ENCODE results near the gene PLEKHG4.

The PLEKHG4 gene

DNA sequence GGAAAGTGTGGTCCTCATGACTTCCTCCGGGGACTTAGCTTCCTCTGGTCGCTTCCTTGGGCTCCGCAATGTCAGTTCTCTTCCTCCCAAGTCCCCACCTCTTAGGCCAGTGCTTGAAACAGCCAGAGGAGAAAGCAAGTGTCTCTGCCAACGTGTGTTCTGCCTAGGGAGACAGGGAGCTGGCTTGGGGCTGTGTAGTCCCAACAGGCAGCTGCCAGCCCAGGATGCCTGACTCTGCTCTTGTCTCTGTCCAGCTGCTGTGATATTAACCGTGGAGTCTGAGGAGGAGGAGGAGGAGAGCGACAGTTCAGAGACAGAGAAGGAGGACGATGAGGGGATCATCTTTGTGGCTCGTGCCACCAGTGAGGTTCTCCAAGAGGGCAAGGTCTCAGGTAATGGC is 13.5 kb upstream of the PLEKHG4 start:
- no peak for FAIRE-seq

DNA sequence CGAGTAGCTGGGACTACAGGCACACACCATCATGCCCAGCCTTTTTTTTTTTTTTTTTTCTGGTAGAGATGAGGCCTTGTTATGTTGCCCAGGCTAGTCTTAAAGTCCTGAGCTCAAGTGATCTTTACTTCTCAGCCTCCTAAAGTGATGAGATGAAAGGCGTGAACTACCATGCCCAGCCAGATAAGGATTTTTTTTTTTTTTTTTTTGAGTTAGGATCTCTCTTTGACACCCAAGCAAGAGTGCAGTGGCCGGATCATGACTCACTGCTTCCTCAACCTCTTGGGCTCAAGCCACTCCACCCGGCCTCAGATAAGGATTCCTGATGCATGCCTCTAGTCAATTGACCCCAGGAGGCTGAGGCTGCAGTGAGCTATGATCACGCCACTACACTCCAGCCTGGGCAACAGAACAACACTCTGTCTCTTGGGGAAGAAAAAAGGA is 11.2 kb upstream of the PLEKHG4 start:
- no peak for FAIRE-seq

DNA sequence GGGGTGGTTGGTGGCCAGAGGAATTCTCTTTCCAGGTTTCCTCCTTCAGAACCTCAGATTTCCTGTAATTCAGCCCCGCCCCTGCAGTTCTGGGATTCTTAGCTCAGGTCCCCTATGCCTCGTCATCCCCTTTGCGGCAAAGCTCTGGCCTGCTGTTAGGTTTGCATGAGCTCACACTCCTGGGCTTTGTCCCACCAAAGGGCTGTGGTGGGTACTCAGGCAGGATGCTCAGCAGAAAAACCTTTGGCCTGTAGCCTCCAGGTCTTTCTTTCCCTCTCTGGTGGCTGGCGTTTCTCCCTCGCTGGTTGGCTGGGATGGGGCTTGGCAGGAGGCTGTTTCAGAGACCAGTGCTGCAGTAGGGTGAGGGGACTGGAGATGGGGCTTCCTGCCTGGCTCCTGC is 9.6 kb upstream of the PLEKHG4 start:
- no peak for FAIRE-seq

DNA sequence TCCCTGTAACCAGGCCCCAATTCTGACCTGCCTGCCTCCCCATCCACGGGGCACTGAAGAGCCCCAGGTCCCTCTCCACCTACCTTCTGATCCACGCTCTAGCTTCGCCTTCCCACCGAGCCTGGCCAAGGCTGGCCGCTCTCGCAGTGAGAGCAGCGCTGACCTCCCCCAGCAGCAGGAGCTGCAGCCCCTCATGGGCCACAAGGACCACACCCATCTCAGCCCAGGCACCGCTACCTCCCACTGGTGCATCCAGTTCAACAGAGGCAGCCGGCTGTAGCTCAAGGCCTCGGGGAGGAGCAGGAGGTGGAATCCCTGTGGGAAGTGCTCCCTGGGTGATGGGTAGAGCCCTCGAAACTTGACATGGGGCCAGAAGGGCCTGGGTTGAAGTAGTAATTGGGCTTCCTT is 8.4 kb upstream of the PLEKHG4 start:
- FAIRE-seq, result no peak

DNA sequence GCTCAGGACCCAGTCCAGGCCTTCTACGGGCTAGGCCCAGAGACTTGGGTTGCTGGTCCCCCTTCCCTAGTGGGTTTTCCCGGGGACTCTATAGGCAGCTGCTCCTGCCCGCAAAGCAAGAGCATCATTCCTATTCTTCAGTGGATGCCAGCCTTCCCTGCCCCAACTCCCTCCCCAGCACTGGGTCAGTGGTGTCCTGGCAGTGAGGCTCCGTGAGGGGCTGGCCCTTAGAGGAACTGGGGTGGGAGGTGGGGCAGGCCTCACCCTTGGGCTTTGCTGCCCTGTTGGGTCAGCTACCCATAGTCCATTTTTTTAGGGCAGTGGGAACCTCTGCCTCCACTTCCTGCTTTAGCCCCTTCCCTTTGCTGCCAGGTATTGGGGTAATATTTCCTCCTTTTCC is 7.9 kb upstream of the PLEKHG4 start:
- no peak for FAIRE-seq

DNA sequence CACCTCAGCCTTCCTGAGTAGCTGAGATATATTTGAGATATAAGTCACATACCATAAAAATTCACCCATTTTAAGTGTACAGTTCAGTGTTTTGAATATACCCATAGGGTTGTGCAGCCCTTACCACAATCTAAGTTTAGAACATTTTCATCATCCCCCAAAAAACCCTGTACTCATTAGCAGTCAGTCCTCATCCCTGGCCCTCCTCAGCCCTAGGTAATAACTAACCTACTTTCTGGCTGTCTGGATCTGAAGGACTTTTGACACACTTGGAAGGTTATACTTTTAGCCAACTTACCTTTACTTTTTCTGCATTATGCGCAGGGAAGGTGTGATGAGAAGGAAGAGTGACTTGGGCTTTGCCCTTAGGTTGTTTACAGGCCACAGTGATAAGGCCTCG is 4.0 kb upstream of the PLEKHG4 start:
- FAIRE-seq, result no peak

DNA sequence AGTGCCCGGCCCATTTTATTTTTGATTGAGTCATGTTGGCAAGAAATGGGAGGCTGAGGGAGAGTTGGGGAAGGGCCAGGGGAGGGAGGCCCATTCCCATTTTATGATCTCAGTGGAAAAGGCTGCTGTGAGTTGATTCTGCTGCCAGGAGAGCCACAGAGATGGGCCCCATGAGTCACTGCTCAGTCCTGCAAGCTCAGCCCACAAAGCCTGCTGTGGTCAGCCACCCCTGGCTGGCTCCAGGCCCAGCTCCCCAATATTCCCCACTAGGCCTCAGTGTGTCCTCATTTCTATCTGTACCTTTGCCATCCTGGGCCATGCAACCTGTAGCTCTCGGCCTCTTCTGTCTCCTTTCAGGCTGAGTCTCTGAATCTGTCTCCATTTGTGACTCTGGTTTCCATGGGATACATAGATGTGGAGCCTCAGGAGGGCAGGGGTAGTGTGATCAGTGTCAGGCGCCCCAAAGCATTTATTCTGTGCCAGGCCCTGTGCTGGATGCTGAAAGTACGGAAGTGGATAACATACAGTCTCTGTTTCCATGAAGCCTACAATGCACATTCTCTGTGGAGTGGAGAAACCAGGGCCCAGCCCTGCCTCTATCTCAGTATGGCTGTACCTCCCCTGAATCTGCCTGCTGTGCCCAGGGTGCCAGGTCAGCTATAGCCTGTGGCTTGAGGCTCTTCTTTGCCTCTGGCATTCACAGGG is 1.9 kb upstream of the PLEKHG4 start:
- FAIRE-seq, result no peak

DNA sequence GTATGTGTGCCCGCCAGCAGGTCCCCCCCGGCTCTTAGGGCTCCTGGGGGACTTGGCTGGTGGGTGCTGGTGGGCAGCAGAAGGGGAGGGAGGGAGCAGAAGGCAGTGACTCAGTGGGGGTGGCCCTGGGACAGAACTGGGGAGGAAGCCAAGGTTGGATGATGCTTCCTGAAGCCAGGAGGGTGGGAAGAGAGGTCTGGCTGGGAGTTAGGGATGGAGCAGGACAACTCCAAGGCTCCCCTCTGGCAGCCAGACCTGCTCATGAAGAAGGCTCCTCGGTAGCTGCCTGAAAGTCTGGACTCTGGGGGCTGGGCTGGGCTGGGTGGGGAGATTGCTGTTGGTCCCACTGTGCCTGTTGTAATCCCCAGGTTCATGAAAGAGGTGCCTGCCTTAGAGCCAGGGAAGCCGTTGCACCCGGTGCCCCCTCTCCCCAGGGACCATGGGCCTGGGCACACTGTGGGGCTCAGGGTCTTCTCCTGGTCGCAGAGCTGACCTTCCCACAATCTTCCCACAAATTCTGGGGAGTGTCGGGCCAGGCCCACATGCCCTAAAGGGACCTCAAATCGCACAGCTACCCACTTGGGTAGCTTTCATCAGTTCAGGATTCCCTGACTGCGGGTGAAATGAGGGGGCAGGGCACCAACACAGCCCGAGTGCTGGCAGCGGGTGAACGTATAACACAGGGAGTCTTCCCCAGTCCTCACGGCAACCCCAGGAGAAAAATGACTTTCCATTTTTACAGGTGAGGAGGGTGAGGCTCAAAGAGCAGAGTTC is 1.1 kb upstream of the PLEKHG4 start:
- FAIRE-seq, result no peak

DNA sequence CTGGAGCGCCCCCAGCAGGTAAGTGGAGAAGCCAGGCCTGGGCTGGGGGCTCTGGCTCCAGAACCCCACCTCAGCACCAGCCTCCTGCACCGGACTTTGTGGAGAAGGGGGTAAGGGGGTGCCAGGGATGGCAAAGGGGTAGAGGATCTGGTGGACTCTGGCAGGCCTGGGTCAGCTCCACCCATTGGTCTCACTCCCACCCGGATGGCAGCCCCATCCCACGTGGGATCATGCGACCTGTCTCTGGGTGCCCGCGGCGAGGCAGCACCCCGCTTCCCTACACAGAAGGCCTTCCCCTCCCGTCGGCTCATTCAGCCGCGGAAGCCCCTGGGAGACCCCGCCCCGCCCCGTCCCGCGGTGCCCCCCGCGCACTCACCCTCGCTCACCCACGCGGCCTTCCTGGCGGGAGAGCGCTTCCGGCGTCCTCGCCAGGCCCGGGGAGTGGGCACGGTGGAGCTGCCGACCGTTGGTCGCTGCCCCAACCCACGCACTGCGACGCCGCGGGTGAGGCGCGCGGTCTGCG is 498 bp upstream of the PLEKHG4 start:
- no peak for FAIRE-seq

DNA sequence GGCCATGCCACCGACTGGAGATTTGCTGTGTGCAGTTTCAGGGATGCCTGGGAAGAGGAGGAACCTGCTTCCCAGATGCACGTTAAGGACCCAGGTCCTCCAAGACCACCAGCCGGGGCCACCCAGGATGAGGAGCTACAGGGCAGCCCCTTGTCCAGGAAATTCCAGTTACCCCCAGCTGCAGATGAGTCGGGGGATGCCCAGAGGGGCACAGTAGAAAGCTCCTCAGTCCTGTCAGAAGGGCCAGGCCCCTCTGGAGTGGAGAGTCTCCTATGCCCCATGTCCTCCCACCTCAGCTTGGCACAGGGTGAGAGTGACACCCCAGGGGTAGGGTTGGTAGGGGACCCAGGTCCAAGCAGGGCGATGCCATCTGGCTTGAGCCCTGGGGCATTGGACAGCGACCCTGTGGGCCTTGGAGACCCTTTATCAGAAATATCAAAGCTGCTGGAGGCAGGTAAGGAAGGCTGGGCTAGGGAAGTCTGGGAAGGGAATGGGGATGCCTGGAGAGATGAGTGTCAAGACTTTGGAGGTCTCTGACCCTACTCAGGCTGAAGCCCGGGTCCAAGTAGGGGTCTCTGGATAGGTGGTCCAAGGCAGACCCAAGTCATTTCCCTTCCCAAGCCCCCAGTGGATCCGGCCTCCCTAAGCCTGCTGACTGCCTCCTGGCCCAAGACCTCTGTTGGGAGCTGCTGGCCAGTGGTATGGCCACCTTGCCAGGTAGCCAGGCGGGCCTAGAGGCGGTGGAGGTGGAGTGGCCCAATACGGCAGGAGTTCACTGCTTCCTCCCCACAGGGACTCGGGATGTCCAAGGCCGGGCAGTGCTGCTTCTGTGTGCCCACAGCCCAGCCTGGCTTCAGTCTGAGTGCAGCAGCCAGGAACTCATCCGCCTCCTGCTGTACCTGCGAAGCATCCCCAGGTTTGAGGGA is 1.0 kb downstream of the PLEKHG4 start:
- no peak for FAIRE-seq

DNA sequence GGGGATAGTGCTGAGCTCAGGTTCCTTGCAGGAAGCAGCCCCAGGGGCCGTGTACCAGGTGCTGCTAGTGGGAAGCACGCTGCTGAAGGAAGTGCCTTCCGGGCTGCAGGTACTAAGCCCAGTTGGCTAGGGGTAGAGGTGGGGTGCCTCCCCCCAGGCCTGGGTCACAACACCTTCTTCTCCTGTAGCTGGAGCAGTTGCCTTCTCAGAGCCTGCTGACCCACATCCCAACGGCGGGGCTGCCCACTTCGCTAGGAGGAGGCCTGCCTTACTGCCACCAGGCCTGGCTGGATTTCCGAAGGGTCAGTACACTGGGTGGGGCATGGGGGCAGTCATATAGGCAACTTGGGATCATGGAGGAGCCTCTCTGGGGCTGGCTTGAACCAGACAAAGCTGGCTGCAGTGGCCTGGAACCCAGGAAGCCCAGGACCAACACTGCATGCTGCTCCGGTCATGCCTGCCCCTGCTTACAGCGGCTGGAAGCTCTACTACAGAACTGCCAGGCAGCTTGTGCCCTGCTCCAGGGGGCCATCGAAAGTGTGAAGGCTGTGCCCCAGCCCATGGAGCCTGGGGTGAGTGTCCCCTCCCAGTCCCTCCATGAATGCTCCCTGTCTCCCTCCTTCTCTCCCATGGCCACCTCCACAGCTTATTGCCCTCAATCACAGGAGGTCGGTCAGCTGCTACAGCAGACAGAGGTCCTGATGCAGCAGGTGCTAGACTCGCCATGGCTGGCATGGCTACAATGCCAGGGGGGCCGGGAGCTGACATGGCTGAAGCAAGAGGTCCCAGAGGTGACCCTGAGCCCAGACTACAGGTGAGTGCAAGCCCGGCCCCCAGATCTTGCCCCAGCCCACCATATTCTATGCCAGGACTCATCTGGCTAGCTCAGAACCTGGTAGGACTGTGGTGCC is 2.5 kb downstream of the PLEKHG4 start:
- FAIRE-seq, result no peak

DNA sequence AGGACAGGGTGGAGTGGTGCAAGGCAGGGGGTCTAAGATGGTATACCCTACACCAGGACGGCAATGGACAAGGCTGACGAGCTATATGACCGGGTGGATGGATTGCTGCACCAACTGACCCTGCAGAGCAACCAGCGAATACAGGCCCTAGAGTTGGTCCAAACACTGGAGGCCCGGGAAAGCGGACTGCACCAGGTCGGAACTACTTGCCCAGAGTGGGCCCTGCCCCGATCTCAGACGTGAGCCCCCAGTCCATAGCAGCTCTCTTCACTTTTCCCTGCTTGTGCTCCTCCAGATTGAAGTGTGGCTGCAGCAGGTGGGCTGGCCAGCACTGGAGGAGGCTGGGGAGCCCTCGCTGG is 3.1 kb downstream of the PLEKHG4 start:
- FAIRE-seq, result no peak

DNA sequence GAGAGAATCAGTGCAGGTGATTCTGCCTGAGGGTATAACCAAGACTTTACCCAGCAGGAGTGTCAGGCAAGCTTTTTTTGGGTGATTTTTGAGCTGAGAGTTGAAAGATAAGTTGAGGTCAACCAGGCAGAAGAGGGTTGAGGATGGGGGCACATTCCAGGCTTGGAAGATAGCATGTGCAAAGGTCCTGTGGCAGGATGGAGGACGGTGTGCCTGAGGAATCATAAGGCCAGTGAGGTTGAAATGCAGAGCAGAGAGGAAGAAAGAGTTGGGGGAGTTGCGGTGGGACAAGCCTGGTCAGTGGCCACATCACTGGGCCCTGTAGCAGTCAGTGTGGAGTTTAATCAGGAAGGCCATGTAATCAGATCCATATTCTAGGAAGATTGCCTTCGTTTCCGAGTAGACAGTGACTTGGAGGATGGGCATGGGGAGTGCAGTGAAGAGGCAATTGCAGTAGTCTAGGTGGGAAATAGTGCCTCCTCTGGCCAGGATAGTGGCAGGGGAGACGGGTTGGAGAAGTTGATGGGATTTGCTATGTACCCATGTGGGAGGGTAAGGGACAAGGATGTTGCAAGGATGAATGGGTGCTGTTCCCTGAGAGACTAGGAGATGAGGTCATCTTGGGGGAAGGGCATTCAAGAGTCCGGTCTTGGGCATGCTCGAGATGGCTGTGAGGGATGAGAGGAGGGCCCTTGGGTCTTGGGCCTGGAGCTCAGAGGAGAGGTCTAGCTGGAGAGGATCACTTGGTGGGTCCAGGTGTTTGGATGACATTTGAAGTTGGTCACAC is 3.9 kb downstream of the PLEKHG4 start:
- no peak for FAIRE-seq

DNA sequence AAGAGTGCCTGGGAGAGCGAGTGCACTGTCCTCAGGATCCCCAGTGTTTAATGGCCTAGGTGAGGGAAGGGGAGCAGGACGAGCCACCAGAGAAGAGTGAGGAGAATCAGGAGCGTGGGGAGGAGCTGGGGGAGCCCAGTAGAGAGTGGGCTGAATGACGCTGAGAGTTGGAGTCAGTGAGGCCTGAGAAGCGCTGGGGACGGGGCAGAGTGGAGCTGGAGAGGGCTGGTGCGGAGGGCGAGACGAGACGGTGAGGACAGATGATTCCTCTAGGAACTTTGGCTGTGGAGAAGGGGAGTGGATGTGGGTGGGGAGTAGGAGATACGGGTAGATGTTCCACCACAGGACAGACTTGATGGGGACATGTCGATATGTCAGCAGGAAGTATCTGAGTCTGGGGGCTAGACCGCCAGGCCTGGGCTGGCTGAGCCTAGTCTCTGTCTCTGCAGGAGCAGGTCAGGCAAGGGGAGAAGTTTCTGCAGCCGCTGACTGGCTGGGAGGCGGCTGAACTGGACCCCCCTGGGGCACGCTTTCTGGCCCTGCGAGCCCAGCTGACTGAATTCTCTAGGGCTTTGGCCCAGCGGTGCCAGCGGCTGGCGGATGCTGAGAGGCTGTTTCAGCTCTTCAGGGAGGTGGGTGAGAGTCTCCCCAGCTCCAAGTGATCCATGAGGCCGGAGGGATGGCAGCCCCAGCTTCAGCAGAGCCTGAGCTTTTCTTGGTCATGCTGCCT is 4.7 kb downstream of the PLEKHG4 start:
- no peak for FAIRE-seq

DNA sequence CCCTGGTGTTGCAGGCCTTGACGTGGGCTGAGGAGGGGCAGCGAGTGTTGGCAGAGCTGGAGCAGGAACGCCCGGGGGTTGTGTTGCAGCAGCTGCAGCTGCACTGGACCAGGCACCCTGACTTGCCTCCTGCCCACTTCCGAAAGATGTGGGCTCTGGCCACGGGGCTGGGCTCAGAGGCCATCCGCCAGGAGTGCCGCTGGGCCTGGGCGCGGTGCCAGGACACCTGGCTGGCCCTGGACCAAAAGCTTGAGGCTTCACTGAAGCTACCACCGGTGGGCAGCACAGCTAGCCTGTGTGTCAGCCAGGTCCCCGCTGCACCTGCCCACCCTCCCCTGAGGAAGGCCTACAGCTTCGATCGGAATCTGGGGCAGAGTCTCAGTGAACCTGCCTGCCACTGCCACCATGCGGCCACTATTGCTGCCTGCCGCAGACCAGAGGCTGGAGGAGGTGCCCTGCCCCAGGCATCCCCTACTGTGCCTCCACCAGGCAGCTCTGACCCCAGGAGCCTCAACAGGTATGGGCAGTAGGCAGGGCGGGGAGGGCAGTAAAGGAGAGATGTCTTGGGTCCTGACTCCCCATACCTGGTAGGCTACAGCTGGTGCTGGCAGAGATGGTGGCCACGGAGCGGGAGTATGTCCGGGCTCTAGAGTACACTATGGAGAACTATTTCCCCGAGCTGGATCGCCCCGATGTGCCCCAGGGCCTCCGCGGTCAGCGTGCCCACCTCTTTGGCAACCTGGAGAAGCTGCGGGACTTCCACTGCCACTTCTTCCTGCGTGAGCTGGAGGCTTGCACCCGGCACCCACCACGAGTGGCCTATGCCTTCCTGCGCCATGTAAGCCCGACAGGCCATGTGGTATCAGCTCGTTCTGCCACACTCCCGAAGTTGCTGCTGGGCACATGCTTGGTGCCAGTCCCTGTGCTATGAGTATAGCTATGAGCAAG is 5.6 kb downstream of the PLEKHG4 start:
- no peak for FAIRE-seq

DNA sequence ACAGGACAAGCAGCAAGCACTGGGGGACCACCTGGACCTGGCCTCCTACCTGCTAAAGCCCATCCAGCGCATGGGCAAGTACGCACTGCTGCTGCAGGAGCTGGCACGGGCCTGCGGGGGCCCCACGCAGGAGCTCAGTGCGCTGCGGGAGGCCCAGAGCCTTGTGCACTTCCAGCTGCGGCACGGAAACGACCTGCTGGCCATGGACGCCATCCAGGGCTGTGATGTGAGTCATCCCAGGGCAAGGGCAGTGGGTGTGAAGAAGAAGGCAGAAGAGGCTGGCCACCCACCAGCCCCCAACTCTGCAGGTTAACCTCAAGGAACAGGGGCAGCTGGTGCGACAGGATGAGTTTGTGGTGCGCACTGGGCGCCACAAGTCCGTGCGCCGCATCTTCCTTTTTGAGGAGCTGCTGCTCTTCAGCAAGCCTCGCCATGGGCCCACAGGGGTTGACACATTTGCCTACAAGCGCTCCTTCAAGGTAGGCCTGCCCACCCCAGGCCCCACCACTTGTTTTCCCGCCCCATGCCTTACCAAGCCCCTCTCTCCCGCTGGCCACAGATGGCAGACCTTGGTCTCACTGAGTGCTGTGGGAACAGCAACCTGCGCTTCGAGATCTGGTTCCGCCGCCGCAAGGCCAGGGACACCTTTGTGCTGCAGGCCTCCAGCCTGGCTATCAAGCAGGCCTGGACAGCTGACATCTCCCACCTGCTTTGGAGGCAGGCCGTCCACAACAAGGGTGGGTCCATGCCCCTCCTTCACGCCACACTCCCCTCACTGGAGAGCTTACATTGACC is 7.3 kb downstream of the PLEKHG4 start:
- no peak for FAIRE-seq

DNA sequence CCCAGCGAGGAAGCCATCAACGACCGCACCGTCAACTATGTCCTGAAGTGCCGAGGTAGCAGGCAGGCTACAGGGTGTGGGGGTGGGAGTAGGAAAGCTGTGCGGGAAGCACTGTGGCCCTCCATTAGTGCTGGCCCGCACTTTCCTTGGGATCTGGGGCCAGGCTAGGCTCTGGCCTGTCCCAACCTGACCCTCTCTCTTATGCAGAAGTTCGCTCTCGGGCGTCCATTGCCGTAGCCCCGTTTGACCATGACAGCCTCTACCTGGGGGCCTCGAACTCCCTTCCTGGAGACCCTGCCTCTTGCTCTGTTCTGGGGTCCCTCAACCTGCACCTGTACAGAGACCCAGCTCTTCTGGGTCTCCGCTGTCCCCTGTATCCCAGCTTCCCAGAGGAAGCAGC is 8.6 kb downstream of the PLEKHG4 start:
- no peak for FAIRE-seq

DNA sequence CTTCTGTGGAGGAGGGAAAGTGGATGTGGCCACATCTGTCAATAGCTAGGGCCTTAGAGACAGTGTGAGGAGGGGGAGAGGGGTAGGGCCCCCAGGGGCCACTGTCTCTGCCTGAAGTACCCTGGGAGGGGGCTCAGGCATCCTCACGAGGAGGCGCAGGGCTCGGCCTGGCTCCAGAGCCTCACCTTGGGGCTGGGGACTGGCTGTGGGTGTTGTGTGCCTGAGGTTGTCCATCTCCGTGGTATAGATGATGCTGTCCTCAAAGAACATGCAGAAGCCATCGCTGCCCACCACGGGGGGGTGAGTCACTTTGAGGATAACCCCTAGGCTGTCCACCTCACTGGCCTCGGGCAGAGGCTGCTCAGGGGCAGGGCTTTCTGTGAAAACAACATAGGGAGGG is 12.1 kb downstream of the PLEKHG4 start:
- no peak for FAIRE-seq
